ENCODE results near the gene ZNF850. TPM values are rescaled to one million over a fixed set of nuclear protein-coding genes. Genes with fewer than 3 reads are reported as not detected.

The ZNF850 gene
- total and polyA plus RNA-seq, 2 of the 13 experiments (the other 11 are each of a cell fraction or from before 2014, with no cell fraction given): 0.78 to 6.6 TPM

DNA sequence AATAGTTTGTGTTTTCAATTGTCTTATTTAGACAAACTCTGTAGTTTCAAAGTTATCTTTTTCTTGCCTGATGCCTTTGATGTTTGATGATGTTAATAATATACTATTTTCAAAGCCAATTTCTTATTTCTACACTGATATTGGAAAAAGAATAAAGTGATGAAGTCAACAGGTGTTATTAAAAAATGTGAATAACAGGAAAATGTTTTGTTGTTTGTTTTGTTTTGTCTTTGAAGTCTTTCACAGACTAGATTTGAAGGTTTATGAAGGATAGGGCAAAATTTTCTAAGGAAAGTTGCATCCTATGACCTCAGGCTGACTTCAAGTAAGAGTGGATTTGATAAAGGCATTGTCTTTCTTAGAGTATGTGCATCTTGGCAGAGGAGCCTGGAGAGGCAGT lies 34.4 kb upstream of the ZNF850 start:
- H3K36me3 ChIP-seq (replicated peaks in 1 of 2; ENCODE audit: control insufficient read depth in 1 of 2, insufficient read depth in 2 of 2, low read length in 2 of 2): no peaks in the 10 kb centered on the region
- DNase-seq (ENCODE audit: low spot score) (no peak), FAIRE-seq (no peak), ATAC-seq (no peak)
- in situ Hi-C loops (cut with HindIII; ENCODE audit: extremely low pct_ligation_motif_present, low pct_unique_long_range_greater_than_20kb): no loop called here
- peaks cover 93% of the 10 kb centered on the region for H3K9me3 ChIP-seq (ENCODE audit: low read length)
- no peak for TF ChIP-seq CENPT (CRISPR knock-in tag; IDR thresholded peaks at IDR 0.05; ENCODE audit: low read depth)
- no peak for TF ChIP-seq THYN1 (CRISPR knock-in tag; IDR thresholded peaks at IDR 0.05; ENCODE audit: borderline replicate concordance, low read depth)
- no peak for TF ChIP-seq ZNF768 (CRISPR knock-in tag; IDR thresholded peaks at IDR 0.05)
- TF ChIP-seq, protein P1, sequence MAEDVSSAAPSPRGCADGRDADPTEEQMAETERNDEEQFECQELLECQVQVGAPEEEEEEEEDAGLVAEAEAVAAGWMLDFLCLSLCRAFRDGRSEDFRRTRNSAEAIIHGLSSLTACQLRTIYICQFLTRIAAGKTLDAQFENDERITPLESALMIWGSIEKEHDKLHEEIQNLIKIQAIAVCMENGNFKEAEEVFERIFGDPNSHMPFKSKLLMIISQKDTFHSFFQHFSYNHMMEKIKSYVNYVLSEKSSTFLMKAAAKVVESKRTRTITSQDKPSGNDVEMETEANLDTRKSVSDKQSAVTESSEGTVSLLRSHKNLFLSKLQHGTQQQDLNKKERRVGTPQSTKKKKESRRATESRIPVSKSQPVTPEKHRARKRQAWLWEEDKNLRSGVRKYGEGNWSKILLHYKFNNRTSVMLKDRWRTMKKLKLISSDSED (CRISPR knock-in tag; IDR thresholded peaks at IDR 0.05): no peak
- TF ChIP-seq HNRNPK (IDR thresholded peaks at IDR 0.05; ENCODE audit: low read depth, low read length, poor library complexity, severe bottlenecking): no peak
- no peak for TF ChIP-seq SETDB1 (CRISPR knock-in tag; IDR thresholded peaks at IDR 0.05; ENCODE audit: borderline replicate concordance)
- no peak for TF ChIP-seq GABPA (IDR thresholded peaks at IDR 0.05; ENCODE audit: low read depth, low read length)
- TF ChIP-seq GABPA (CRISPR knock-in tag; IDR thresholded peaks at IDR 0.05; ENCODE audit: low read depth): no peak
- TF ChIP-seq, protein P2, sequence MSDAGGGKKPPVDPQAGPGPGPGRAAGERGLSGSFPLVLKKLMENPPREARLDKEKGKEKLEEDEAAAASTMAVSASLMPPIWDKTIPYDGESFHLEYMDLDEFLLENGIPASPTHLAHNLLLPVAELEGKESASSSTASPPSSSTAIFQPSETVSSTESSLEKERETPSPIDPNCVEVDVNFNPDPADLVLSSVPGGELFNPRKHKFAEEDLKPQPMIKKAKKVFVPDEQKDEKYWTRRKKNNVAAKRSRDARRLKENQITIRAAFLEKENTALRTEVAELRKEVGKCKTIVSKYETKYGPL (CRISPR knock-in tag; IDR thresholded peaks at IDR 0.05): no peak
- no peak for TF ChIP-seq BCL6 (CRISPR knock-in tag; IDR thresholded peaks at IDR 0.05)
- no peak for TF ChIP-seq RNF2 (conservative IDR thresholded peaks at IDR 0.05; ENCODE audit: low read depth)
- TF ChIP-seq, protein P3, sequence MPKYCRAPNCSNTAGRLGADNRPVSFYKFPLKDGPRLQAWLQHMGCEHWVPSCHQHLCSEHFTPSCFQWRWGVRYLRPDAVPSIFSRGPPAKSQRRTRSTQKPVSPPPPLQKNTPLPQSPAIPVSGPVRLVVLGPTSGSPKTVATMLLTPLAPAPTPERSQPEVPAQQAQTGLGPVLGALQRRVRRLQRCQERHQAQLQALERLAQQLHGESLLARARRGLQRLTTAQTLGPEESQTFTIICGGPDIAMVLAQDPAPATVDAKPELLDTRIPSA (CRISPR knock-in tag; IDR thresholded peaks at IDR 0.05; ENCODE audit: borderline replicate concordance): no peak
- no peak for TF ChIP-seq SMAD9 (CRISPR knock-in tag; IDR thresholded peaks at IDR 0.05)
- TF ChIP-seq SRSF9 (IDR thresholded peaks at IDR 0.05; ENCODE audit: borderline replicate concordance, insufficient read depth, low read depth, low read length, poor library complexity, severe bottlenecking): no peak
- no peak for TF ChIP-seq HOXD1 (CRISPR knock-in tag; IDR thresholded peaks at IDR 0.05)
- TF ChIP-seq, protein P4, sequence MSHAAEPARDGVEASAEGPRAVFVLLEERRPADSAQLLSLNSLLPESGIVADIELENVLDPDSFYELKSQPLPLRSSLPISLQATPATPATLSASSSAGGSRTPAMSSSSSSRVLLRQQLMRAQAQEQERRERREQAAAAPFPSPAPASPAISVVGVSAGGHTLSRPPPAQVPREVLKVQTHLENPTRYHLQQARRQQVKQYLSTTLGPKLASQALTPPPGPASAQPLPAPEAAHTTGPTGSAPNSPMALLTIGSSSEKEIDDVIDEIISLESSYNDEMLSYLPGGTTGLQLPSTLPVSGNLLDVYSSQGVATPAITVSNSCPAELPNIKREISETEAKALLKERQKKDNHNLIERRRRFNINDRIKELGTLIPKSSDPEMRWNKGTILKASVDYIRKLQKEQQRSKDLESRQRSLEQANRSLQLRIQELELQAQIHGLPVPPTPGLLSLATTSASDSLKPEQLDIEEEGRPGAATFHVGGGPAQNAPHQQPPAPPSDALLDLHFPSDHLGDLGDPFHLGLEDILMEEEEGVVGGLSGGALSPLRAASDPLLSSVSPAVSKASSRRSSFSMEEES (CRISPR knock-in tag; IDR thresholded peaks at IDR 0.05): no peak
- TF ChIP-seq, protein P5, sequence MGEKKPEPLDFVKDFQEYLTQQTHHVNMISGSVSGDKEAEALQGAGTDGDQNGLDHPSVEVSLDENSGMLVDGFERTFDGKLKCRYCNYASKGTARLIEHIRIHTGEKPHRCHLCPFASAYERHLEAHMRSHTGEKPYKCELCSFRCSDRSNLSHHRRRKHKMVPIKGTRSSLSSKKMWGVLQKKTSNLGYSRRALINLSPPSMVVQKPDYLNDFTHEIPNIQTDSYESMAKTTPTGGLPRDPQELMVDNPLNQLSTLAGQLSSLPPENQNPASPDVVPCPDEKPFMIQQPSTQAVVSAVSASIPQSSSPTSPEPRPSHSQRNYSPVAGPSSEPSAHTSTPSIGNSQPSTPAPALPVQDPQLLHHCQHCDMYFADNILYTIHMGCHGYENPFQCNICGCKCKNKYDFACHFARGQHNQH (CRISPR knock-in tag; IDR thresholded peaks at IDR 0.05): no peak
- TF ChIP-seq SIN3A (IDR thresholded peaks at IDR 0.05; ENCODE audit: borderline replicate concordance, low read depth, low read length): no peak
- no peak for TF ChIP-seq SMC3 (IDR thresholded peaks at IDR 0.05; ENCODE audit: low read length)
- no peak for TF ChIP-seq NFYC (CRISPR knock-in tag; IDR thresholded peaks at IDR 0.05)
- no peak for TF ChIP-seq ZNF547 (CRISPR knock-in tag; IDR thresholded peaks at IDR 0.05)
- intact Hi-C loops (cut with micrococcal nuclease; ENCODE audit: unreplicated experiment): no loop called here
- H3K4me1 ChIP-seq (ENCODE audit: insufficient read depth, low read length): no peaks in the 10 kb centered on the region
- no peak overlapping the region for H2AFZ ChIP-seq (ENCODE audit: low read length)
- H3K79me2 ChIP-seq (ENCODE audit: insufficient read depth, low read length): no peaks in the 10 kb centered on the region
- no peaks in the 10 kb centered on the region for H3K27me3 ChIP-seq (ENCODE audit: control insufficient read depth in 1 of 2, insufficient read depth in 2 of 2, low read length in 2 of 2)
- H3K9ac ChIP-seq (ENCODE audit: insufficient read depth, low read depth, low read length): no peak overlapping the region
- ChIA-PET CTCF (ENCODE audit: low intra/inter-chr PET ratio, low total read pairs) (no interaction called here), POLR2A (no interaction called here)
- no peaks in the 10 kb centered on the region for H4K20me1 ChIP-seq (ENCODE audit: insufficient read depth, low read length)
- no peak overlapping the region for H3K4me3 ChIP-seq (replicated peaks in 1 of 3; ENCODE audit: insufficient read depth in 1 of 3, low read depth in 2 of 3, low read length in 3 of 3)
- H3K4me2 ChIP-seq (ENCODE audit: low read depth, low read length): no peak overlapping the region
- no peak overlapping the region for H3K27ac ChIP-seq (ENCODE audit: extremely low read length, insufficient read depth, low read length)
- BruUV-seq (replicated peaks): no TSS peak
